Hematopoietic multipotent progenitor cell treated with erythropoietin and hydrocortisone succinate and interleukin-3 and kit ligand, for 6 days (in vitro differentiated cells): Measurements from ENCODE around the gene ANO4.
A peak's percentile ranks its signal among the peaks of the same experiment; 100 is the strongest.
"Not testable (repeated sequence)": the region's sequence is repeated elsewhere in the genome, so short reads cannot be mapped to it uniquely, and the experiment has no call there.

Experiments
- DNase-seq: peaks from one replicate; pipeline ENCODE4 v3.0.0-alpha.2; 2015

Gene ANO4

DNA sequence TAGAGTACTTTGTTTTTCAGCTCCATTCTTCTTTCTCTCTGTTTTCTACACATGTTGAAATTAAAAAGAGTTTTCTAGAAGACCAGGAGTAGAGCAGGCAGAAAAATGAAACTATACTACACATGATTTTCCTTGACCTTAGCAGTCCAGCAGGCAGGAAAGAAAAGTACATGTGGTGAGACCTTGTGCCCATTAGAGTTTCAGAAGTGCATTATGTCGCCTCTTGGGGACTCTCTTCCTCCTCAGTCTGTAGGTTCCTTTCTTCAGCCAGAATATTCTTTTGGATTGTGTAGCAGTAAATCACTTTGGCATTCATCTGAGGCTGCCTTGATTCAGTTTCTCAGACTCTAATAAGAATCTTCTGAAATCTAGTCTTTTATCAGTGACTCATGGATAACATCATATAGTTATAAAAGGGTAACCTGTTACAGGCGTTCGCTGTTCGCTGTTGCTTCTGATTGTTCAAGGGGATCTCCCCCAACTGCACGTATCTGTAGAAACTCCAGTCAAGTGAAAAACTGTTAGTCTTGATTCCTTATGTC is 161.8 kb downstream of the ANO4 start:
- no peak for DNase-seq

DNA sequence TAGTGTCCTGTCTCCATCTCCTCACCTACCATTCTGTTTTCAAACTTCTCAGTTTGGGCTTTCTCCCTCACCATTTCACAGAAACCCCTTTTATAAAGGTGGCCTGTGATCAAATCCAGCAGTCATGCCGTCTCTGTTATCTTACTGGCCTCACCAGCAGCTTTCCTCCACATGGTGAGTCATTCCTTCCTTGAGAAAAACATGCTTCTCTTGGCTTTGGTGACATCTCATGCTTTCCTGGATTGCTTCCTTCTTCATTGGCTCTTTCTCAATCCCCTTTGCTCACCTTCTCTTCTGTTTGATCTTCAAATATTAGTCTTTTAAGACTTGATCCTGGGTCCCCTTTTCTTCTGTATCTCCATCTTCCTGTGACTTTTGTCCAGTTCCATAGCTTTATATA is 164.9 kb downstream of the ANO4 start:
- DNase-seq, result peak; percentile 3

DNA sequence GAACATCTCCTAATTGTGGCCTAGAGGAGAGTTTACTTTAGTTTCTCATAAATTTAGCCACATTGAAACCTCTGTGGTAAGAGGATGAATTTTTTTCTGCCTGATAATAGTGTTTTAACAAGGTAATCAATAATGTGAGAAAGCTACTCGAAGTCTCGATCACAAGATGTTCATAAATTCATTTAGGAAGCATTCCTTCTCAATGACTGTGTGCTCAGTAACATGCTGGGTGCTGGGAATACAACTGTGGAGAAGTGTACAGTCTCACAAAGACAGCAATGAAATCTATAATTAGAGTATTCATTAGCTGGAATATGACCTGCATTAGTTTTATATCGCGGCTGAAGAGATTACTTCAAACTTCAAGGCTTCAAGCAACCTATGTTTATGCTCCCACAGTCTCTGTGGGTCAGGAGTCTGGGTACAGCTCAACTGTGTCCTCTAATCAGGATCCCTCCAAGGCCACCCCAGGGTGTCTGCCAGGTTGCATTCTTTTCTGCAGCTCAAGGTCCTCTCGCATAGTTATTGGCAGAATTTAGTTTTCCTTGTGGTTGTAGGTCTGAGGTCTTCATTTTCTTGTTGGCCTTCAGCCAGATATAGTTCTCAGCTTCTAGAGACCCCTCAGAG is 167.6 kb downstream of the ANO4 start:
- DNase-seq, result no peak

DNA sequence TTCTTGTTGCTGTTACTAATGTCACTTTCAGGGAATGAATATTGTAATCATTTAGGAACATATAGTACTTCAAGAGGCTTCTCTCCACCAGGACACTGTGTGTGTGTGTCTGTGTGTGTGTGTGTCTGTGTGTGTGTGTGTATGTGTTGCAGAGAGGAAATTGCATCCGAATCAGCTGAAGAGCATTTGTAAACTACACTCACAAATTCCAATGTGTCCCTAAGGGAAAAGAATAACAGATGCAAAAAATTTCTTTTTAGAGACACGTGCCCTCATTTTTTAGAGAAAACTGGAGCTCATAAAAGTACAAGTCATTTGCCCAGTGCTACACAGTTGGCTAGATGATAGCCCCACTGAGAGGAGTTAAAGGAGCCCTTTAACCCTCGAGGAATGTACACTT is 168.8 kb downstream of the ANO4 start:
- DNase-seq, result no peak

DNA sequence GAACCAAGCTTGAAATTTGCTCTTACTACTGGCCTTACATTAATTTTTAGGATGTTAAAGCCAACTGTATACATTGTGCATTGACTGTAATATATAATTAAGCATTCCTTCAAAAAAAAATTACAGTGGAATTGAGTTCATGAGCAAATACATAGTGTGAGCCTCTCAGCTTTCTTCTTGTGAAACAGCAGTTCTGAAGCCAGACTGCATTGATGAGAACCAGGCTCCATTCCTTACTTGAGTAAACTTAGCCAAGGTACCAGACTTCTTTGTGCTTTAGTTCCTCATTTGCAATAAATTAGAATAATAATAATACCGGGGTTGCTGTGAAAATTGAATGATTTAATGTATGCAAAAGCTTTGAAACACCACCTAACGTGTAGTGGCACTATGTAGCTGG is 169.5 kb downstream of the ANO4 start:
- no peak for DNase-seq

DNA sequence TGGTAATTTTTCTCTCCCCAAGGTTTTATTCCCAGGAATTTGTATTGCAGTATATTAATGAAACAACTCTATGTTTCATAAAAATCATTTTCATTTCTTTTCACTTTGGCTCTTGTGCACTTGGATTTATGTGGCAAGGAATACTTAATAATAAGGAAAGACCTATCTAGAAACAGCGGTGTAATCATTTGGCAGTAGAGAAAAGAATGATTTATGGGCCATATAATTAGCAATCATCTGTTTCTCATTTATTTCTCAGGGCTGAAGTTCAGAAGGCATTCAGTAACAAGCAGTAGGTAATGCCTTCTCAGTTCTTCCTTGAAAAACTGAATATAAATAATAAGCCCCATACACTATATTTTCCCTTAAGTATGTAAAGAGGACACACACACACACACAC is 172.6 kb downstream of the ANO4 start:
- DNase-seq, result no peak

DNA sequence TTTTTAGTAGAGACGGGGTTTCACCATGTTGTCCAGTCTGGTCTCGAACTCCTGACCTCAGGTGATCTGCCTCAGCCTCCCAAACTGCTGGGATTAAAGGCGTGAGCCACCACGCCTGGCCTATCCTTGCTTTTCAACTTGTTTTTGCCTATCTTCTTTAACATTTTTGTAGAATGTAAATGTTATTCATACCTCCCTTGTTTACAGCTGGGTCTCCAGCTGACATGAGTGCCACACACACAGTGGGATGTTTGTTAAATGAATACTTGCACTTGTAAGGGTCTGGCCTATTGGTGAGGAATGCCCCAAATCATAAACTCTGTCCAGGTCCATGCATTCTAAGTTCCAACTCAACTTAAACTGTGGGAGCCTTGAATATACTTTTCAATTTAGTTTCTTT is 176.3 kb downstream of the ANO4 start:
- no peak for DNase-seq

DNA sequence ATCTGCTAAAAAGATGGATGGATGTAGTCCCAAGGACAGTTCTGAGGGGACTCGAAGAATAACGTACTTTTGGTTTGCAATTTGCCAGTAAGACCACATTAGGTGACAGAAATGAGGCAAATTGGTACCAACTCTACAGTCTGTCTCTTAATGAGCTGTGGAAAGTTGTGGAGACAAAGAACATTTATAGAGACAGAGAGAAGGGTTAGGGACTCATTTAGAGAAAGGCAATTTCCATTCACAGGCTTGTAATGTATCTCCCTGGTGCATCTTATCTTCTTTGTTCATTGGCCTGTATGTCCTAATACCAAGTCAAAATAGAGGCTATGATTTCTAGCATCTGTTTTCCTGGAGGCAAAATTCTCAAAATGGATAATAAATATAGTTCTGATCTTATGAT is 177.5 kb downstream of the ANO4 start:
- no peak for DNase-seq

DNA sequence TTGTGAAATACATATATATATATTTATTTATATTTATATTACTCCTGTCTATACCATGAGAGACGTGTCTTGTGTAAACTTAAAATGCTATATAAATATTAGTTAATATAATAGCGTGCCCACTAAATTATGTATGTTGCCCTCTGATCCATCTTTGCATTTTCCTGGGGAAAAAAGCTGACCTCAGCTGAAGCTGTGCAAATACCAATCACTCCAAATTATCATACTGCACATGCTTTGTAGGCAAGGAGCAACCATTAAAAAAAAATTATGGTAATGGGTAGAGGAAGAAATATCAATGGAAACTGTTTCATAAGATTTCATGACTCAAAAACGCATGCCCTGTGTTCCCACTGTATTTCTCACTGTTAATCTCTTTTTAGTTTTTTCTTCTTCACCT is 179.8 kb downstream of the ANO4 start:
- DNase-seq, result no peak

DNA sequence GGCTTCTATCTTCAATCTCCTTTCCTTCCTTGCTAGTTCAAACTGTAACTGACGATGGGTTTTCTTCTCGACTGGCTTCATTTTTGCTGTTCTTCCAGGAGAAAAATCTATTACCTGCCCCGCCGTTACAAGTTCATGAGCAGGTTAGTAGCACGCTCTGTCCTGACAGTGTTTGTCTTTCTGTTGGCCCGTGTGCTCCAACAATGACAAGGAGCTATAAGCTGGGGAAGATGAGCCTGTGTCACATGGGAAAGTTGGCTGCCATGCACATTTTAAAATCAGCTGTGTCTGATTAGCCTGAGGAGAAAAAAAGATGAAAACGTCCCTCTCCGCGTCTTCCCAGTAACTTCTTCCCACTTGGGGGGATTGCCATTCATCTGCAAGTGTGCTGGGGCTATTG is 180.2 kb downstream of the ANO4 start:
- DNase-seq, result no peak

DNA sequence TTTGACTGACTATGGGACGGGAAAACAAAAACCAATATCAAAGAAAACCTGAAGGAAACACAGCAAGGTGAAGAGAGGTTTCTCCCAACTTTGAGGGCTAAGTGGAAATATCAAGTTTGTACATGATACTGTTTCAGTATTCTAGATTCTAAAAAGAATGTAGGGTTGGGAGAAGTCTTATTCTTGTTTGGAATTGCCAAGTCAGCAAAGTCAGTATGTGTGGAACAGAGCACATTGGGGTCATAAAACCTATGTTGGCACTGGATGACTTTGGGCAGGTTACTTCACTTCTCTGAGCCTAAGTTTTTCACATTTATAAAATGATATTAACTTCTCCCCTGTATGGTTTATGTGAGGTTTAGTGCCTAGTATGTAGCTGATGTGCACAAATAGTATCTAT is 182.2 kb downstream of the ANO4 start:
- DNase-seq, result no peak

DNA sequence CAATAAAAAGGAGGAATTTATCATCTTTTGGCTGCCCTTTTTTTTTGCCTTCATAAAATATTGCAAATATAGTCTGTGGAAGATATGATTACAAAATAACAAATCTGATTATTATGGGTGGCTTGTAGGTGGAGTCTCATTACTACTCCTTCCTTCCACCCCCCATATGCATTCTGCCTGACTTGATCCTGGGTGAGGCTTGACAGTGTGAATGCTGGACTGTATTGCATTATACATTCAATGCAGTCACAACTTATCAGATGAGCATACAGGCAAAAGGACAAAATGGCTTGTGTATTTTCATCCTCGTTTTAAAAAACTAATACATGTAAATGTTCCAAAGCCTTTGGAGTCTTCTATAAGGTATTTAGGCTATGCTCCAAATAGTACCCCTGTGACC is 186.3 kb downstream of the ANO4 start:
- no peak for DNase-seq

DNA sequence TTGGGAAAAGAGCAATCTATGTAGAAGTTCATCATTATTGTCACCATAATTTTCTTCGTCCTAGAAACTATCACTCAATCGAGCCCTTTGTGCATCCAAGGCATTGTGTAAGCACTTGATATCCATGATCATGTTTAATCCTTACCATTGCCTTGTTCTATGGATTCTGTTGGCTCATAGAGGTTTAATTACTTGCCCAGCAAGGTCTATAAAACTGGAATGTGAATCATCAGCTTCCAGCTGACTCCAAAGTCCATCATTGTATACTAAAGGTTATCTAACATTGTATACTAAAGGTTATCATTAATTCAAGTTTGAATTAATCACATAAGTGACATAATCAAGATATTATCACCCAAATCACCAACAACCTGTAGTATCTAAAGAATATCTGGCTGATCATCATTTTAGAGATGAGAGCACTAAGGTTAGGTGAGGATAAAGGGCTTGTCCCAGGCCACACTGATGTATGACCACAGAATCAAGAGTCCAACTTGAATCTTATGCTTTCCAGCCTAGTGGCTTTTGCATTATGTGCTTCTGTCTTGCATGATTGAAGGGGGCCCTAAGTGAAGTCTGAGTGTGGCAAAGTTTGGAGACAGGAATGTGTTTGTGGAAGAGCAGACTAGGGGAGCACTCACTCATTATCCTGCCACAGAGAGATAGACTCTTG is 188.1 kb downstream of the ANO4 start:
- no peak for DNase-seq

DNA sequence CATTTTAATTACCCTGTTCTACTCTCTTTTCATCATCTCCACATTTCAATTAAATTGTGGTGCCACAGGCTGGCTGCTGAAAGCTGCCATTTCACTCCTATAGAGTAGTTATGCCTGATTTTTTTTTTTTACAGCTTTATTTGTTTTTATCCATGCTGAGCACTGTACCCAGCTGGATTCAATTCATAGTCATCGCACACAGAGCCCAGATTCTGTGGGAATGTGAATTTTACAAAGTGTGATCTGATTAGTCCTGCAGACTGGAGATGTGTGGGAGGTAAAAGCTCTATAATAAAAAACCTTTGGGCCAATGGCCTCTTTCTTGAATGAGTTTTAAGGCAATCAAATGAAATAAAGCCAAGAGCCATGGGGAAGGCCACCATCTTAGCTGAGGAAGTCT is 190.2 kb downstream of the ANO4 start:
- DNase-seq, result no peak

DNA sequence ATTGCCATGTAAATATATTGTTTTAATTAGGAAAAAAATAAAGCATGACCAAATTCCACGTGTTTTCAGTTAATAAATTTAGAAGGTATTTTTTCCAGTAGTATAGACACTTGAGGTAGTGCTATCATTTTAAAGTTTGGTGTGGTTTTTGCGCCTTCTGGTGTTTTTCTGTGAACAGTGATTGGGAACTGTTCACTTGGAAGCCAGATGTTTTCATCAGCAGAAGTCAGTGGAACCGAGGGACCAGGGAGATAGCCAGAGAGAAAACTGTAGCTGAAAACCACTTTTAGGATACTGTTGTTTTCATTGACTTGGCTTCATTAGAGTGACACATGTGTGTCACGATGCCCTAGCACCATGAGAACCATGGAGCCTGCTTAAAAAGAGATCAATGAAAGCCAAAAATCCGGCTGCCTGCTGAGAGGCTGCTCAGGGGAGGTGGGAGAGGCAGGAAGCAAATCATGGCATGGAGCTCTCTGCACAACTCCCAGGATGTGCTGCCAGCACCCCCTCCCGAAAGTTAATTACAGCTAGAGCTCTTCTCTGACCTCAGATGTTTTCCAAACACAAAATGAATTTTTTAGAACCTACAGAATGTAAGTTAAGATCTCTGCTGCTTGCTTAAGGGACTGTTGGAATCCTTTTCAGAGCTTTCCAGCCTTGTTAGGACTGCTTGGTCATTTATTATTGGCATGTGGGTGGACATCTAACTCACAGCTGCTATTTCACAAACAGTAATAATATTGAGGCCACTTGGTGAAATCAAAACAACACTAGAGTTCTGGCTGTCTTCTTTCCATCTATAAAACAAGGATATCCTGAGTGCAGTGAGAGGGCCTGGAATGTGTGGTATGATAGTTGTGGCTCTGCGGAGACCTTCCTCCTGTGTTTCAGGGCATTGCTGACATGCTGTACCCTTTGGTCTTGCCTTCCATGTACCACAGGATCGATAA is 192.3 kb downstream of the ANO4 start:
- no peak for DNase-seq

DNA sequence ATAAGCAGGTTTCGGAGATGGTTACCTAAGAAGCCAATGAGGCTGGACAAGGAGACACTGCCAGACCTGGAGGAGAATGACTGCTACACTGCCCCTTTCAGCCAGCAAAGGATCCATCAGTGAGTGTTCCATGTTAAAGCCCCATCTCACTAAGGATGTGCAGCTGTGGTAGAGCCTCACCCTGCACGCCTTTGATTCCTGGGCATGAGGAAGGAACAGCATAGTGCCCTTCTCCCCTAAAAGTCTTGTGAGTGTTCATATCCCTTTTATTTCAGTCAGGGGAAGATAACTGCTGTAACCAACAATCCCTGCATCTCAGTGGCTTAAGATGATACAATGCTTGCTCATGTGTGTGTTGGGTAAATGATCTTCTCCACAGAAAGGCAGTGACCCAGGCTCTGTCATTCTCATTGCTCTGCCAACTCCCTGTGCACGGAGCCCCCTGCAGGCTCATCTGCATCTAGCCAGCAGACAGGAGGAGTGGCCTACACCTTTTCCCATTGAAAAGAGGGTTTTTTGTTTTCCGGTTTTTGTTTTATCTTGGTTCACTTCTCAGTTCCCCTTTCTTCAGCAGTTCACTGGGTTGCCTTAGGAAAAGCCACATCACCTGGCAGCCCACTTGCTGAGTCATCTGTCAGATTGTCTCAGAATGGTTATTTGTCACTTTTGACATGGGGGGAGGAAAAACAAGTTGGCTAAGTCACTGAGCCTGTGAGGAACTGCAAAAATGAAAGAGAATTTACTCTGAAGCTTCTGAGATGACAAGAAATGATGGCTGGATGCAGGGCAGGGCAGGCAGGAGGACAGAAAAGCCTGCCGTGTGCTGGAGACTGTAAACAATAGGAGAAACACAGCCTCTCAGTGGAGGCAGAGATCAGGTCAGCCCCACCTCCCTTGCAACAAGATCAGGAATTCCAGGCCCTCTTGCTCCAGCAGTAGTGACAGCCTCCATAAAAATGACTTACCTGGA is 193.3 kb downstream of the ANO4 start:
- DNase-seq, result peak; percentile 77

DNA sequence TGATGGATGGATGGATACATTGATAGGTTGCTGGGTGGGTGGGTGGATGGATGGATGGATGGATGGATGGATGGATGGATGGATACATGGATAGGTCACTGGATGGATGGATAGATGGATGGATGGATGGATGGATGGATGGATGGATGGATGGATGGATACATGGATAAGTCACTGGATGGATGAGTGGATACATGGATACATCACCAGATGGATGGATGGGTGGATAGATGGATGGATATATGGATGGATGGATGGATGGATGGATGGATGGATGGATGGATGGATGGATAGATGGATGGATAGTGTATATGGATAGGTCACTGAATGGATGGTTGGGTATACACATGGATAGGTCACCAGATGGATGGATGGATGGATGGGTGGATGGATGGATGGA is 194.9 kb downstream of the ANO4 start:
- DNase-seq, result not testable (repeated sequence)

DNA sequence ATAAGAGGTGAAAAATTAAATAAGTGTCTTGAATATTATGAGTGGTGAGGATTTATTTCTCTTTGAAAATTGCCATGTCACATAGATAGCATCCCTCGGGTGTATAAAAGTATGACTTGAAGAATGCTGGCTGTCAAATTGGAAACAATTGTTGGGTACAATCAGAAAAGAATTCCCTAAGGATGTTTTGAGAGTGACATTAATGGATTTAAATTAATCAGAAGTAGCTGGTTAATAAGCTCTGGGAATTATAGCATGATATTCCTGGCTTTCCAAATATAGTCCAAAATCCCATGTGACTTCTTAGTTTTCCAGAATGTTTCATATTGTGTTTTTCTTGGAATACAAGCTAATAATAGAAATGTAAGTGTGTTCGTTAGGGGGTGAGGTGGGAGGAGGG is 196.5 kb downstream of the ANO4 start:
- DNase-seq, result no peak

DNA sequence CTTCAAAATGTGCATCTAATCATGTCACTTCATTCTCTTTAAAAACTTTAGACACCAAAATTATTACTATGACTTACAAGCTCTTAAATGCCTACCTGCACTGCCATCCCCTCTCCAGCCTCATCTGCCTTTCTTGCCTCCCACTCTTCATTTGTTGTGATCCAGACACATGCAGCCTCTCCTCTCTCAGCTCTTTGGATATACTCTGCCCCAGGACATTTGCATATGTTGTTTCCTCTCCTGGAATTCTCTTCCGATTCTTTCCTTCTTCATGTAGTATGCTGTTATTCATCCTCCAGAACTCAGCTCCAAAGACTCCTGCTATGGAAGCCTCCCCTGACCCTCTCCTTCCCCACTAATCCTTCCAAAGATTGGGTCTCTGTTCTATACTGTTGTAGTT is 197.6 kb downstream of the ANO4 start:
- no peak for DNase-seq

DNA sequence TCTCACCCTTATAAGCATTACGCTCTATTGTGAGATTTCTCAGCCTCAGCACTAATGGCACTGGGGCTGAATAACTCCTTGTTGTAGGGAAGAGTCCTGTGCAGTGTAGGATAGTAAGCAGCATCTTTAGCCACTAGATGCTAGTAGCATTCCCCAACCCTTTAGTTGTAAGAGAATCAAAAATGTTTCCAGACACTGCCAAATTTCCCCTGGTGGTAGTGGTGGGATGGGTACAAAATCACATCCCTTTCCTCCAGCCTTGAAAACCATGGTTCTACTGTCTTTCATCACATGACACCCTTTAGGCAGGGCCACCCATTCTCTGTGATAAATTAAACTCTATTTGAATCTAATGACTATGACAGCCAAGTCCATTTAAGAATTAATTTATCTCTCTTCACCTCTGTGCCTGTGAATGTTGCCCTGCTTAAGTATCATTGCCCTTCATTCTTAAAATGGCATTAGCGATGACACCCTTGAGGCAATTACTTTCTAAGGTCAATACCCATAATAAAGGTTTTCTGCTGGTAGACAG is 199.4 kb downstream of the ANO4 start:
- no peak for DNase-seq

DNA sequence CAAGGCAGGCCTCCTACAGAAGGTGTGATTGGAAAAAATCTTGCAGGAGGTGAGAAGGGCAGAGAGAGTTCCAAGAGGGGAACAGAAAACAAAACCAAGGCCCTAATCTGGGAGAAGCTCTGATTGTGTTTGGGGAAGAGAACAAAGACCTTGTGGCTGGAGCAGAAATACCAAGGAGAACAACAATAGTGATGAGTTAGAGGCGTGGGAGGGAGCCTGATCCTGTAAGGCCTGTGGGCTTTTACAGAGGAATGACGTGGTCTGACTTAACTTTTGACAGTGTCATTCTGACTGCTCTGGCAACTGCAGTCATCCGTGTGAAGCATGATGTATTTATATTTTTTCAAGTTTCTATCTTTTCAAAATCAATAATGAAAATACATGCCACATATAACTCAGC is 200.6 kb downstream of the ANO4 start:
- no peak for DNase-seq

DNA sequence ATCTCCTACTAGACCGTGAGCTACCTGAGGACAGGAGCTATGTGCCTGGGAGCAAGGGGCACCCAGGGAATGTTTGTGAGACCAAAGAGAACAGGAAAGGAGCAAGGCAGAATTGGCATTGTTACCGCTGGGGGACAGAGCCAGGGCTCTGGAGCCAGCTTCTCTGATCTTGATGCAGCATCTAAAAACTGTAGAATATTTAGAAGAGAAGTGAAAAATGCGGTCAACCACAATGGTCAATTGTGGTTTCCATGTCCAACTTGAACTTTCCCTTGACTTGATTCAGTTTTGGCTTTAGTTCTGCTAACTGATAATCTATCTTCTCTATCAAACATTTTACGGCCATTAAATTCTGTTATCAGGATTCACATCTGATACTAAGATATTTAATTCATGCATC is 201.2 kb downstream of the ANO4 start:
- DNase-seq, result no peak
